GM12873 (cell line): Measurements from ENCODE around the gene ALX3.

Experiments
- CTCF ChIP-seq: IDR thresholded peaks from 2 replicates; pipeline ENCODE4 v1.5.1; 2012; ENCODE audit warnings: low read depth, mild to moderate bottlenecking, moderate library complexity, low read length, control low read depth; ENCODE audit not compliant: insufficient read depth; ENCODE audit errors: missing control alignments

Gene ALX3

GRCh38 chr1:110061341-110061740 is 9.1 kb downstream of the ALX3 start:
- TF ChIP-seq CTCF: no peak

- TF ChIP-seq CTCF: no peak
Measured at GRCh38 chr1:110060662-110061060, 9.8 kb downstream of the ALX3 start.

- TF ChIP-seq CTCF: peak; percentile 99
Measured at GRCh38 chr1:110060034-110060661, 10.3 kb downstream of the ALX3 start.

- TF ChIP-seq CTCF: no peak
Measured at GRCh38 chr1:110059133-110059863, 11.2 kb downstream of the ALX3 start.

- no peak for TF ChIP-seq CTCF
Measured at GRCh38 chr1:110058591-110058990, 11.9 kb downstream of the ALX3 start.

- TF ChIP-seq CTCF: no peak
Measured at GRCh38 chr1:110057963-110058518, 12.4 kb downstream of the ALX3 start.

- TF ChIP-seq CTCF: no peak
Measured at GRCh38 chr1:110056776-110057175, 13.7 kb downstream of the ALX3 start.
